GM12878 (cell line): ENCODE measurements around the gene NTM. TPM values are rescaled to one million over a fixed set of nuclear protein-coding genes. Genes with fewer than 3 reads are reported as not detected.

Experiments
- ATAC-seq: fragments of 200-7000 bp; cut with Tn5 transposase; 3 replicates; pipeline ENCODE4 v1.9.1; 2020; ENCODE audit warnings: mild to moderate bottlenecking, moderate library complexity
- BruUV-seq: library from RNA; stranded (reverse); fragments of 400-500 nt; replicated peaks from 2 replicates; lab custom pipeline; 2021; lab: Mats Ljungman, UMichigan
- CTCF ChIA-PET: fragments of 300-600 bp; sonication (Branson Sonifier 250); formaldehyde crosslinking; extraction: SDS; loops from one replicate; lab custom pipeline; 2021; ENCODE audit warnings: inconsistent platforms; lab: Yijun Ruan, JAX
- POLR2A ChIA-PET: fragments of 350-600 bp; formaldehyde crosslinking; extraction: SDS; loops from one replicate; lab custom pipeline; 2021; ENCODE audit warnings: inconsistent platforms; lab: Charles Lee
- RAD21 ChIA-PET: fragments of 300-600 bp; sonication (Branson Sonifier 250); formaldehyde crosslinking; loops from one replicate; lab custom pipeline; 2023; ENCODE audit warnings: antibody characterized with exemption; ENCODE audit not compliant: unreplicated experiment; lab: Charles Lee
- SMC1A ChIA-PET: fragments of 300-600 bp; sonication (Branson Sonifier 250); formaldehyde crosslinking; loops from one replicate; lab custom pipeline; 2023; ENCODE audit not compliant: unreplicated experiment, uncharacterized antibody; lab: Charles Lee
- DNase-seq: peaks from one replicate; pipeline ENCODE4 v3.0.0-alpha.2; 2011; ENCODE audit warnings: low read depth, low spot score
- FAIRE-seq: peaks from 3 replicates; lab custom pipeline; 2011; peaks lifted over from hg19 to GRCh38; lab: Jason Lieb, UNC
- H2AFZ ChIP-seq: 2 replicates; pipeline ENCODE4 v1.6.0; 2011; ENCODE audit warnings: low read depth, low read length, control low read depth; ENCODE audit not compliant: control insufficient read depth
- H3K27ac ChIP-seq: 2 replicates; pipeline ENCODE4 v1.5.1; 2011; ENCODE audit warnings: control low read depth; ENCODE audit not compliant: control insufficient read depth, insufficient read depth
- H3K27me3 ChIP-seq, 2 experiments: replicated peaks in 1 of 2; 2 replicates each; pipeline versions ENCODE4 v1.6.0 to v1.6.1; 2011; ENCODE audit warnings: low read length in 1 of 2; ENCODE audit not compliant: control insufficient read depth in 2 of 2, insufficient read depth in 2 of 2
- H3K36me3 ChIP-seq, 2 experiments: 2 replicates each; pipeline ENCODE4 v1.5.1; 2011; ENCODE audit warnings: low read length in 1 of 2; ENCODE audit not compliant: control insufficient read depth in 2 of 2, insufficient read depth in 2 of 2
- H3K4me1 ChIP-seq: 2 replicates; pipeline ENCODE4 v1.6.1; 2011; ENCODE audit warnings: mild to moderate bottlenecking, low read length, moderate library complexity, mixed read lengths; ENCODE audit not compliant: control insufficient read depth, insufficient read depth
- H3K4me2 ChIP-seq: 2 replicates; pipeline ENCODE4 v1.6.0; 2011; ENCODE audit warnings: control low read depth; ENCODE audit not compliant: control insufficient read depth, insufficient read depth
- H3K4me3 ChIP-seq: fragments of 200-600 bp; sonication (generic); 2 replicates; pipeline ENCODE4 v1.5.1; 2016
- H3K79me2 ChIP-seq: 2 replicates; pipeline ENCODE4 v1.6.0; 2011; ENCODE audit warnings: low read length; ENCODE audit not compliant: control insufficient read depth, insufficient read depth
- H3K9ac ChIP-seq: 2 replicates; pipeline ENCODE4 v1.8.0; 2011; ENCODE audit warnings: low read length, control low read depth, mixed read lengths; ENCODE audit not compliant: control insufficient read depth, insufficient read depth
- H3K9me3 ChIP-seq: replicated peaks from 3 replicates; pipeline ENCODE4 v1.5.1; 2011; ENCODE audit warnings: mild to moderate bottlenecking, low read length; ENCODE audit not compliant: control insufficient read depth, insufficient read depth
- H4K20me1 ChIP-seq: 2 replicates; pipeline ENCODE4 v1.6.0; 2011; ENCODE audit not compliant: control insufficient read depth, insufficient read depth
- BCL11A ChIP-seq: IDR thresholded peaks from 2 replicates; pipeline ENCODE4 v1.6.1; 2011; ENCODE audit warnings: low read depth, low read length
- EGR1 ChIP-seq, 2 experiments: IDR thresholded peaks; 1 replicate in 1 of 2; 2 replicates in 1 of 2; pipeline ENCODE4 v1.6.1; 2011 to 2012; ENCODE audit warnings: low read depth in 2 of 2, low read length in 2 of 2, borderline replicate concordance in 1 of 2, mild to moderate bottlenecking in 1 of 2, moderate library complexity in 1 of 2
- LARP7 ChIP-seq: fragments of 450-650 bp; IDR thresholded peaks from 2 replicates; pipeline ENCODE4 v1.6.1; 2017; ENCODE audit warnings: mild to moderate bottlenecking
- POLR2A ChIP-seq: IDR thresholded peaks from 2 replicates; pipeline ENCODE4 v1.6.1; 2011; ENCODE audit warnings: low read depth, mild to moderate bottlenecking, low read length
- SIN3A ChIP-seq: IDR thresholded peaks from 2 replicates; pipeline ENCODE4 v1.6.1; 2012; ENCODE audit warnings: low read depth, low read length, improper control_type of control experiment
- SREBF1 ChIP-seq: IDR thresholded peaks from 2 replicates; pipeline ENCODE4 v1.6.1; 2012; ENCODE audit warnings: mild to moderate bottlenecking, low read length
- ZNF207 ChIP-seq: fragments of 450-650 bp; IDR thresholded peaks from 2 replicates; pipeline ENCODE4 v1.6.1; 2014; ENCODE audit warnings: antibody characterized with exemption, mild to moderate bottlenecking, borderline replicate concordance
- ZZZ3 ChIP-seq: IDR thresholded peaks from 2 replicates; pipeline ENCODE4 v1.6.1; 2011; ENCODE audit warnings: low read depth; ENCODE audit not compliant: control insufficient read depth, insufficient read length
- WGBS: methylation state at CpG from one replicate; pipeline ENCODE4 v1.1.6; 2016; ENCODE audit warnings: low lambda C conversion rate; ENCODE audit not compliant: insufficient replicate concordance, insufficient coverage; ENCODE audit errors: missing lambda C conversion rate; 5-methylcytosine and 5-hydroxymethylcytosine counted together
- in situ Hi-C: fragments of 300-500 bp; cut with MboI; formaldehyde crosslinking; loops from 9 replicates; pipeline ENCODE4 v1.14.3; 2018; ENCODE audit warnings: mixed read lengths
- intact Hi-C: fragments of 100-400 bp; cut with micrococcal nuclease; formaldehyde crosslinking; loops from one replicate; pipeline ENCODE4 v1.14.2; 2022; ENCODE audit not compliant: unreplicated experiment
- polyA plus RNA-seq, 11 experiments: library from polyadenylated mRNA; depleted of rRNA in 4 of 11; unstranded in 6 of 11; stranded (reverse) in 5 of 11; fragments of >200 nt; fragmentation: Nextera tagmentation in 4 of 11; fragmentation: Illumina TruSeq in 1 of 11; extraction: Ambion mirVana in 4 of 11; extraction: Trizol in 1 of 11; gene quantifications; 1 replicate in 1 of 11; 2 replicates in 10 of 11; pipeline versions ENCODE4 v1.2.1 to v1.2.3, GENCODE V29; 2011 to 2016; ENCODE audit warnings: inconsistent platforms in 2 of 11, missing spikeins in 2 of 11, low read depth in 1 of 11
- total RNA-seq, 4 experiments: library from RNA; depleted of rRNA in 3 of 4; stranded (reverse); fragments of >200 nt in 3 of 4; fragmentation: Illumina TruSeq in 1 of 4; extraction: Trizol in 1 of 4; gene quantifications; 2 replicates each; pipeline versions ENCODE4 v1.2.1 to v1.2.3, GENCODE V29; 2013 to 2021
- TF ChIP-seq, protein P1 (sequence below): IDR thresholded peaks from 2 replicates; pipeline ENCODE4 v1.6.1; 2012; ENCODE audit warnings: low read depth, low read length, improper control_type of control experiment
- TF ChIP-seq, protein P2 (sequence below): IDR thresholded peaks from 2 replicates; pipeline ENCODE4 v1.6.1; 2011; ENCODE audit warnings: mild to moderate bottlenecking, low read depth, low read length, moderate library complexity; ENCODE audit not compliant: insufficient replicate concordance

Gene NTM
- total and polyA plus RNA-seq, 10 of the 15 experiments (the other 5 are each of a cell fraction or from before 2014, with no cell fraction given): not detected

- no peaks in the 10 kb centered on the region for H3K9me3 ChIP-seq
- TF ChIP-seq SREBF1 (no peak), ZNF207 (no peak), POLR2A (no peak), SIN3A (no peak), EGR1 (IDR thresholded peaks at IDR 0.05; ENCODE audit: borderline replicate concordance in 1 of 2, low read depth in 2 of 2, low read length in 2 of 2) (no peak), LARP7 (no peak), ZZZ3 (no peak), BCL11A (no peak)
- TF ChIP-seq, protein P1, sequence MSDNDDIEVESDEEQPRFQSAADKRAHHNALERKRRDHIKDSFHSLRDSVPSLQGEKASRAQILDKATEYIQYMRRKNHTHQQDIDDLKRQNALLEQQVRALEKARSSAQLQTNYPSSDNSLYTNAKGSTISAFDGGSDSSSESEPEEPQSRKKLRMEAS: no peak
- TF ChIP-seq, protein P2, sequence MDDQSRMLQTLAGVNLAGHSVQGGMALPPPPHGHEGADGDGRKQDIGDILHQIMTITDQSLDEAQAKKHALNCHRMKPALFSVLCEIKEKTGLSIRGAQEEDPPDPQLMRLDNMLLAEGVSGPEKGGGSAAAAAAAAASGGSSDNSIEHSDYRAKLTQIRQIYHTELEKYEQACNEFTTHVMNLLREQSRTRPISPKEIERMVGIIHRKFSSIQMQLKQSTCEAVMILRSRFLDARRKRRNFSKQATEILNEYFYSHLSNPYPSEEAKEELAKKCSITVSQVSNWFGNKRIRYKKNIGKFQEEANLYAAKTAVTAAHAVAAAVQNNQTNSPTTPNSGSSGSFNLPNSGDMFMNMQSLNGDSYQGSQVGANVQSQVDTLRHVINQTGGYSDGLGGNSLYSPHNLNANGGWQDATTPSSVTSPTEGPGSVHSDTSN: no peak
- ChIA-PET RAD21 (interaction anchor here (0.6 kb wide), 1 partner anchor 96 kb away, joined by 3 read pairs; no protein-coding TSS in a partner anchor), POLR2A (no interaction called here), CTCF (no interaction called here), SMC1A (no interaction called here)
- no peaks in the 10 kb centered on the region for H4K20me1 ChIP-seq
- H3K79me2 ChIP-seq: no peaks in the 10 kb centered on the region
- in situ Hi-C loops: no loop called here
- intact Hi-C loops: no loop called here
- no peak overlapping the region for H3K9ac ChIP-seq
- H3K4me1 ChIP-seq: no peaks in the 10 kb centered on the region
- no peak overlapping the region for H3K4me3 ChIP-seq
- peaks cover 0 to 13% of the 10 kb centered on the region in 2 experiments; a peak in 2 of 4 replicates for H3K27me3 ChIP-seq
- no peak overlapping the region for H3K4me2 ChIP-seq
- no peaks in the 10 kb centered on the region for H3K36me3 ChIP-seq
- no peak overlapping the region for H3K27ac ChIP-seq
- 47% methylated on average over 16 of the region's 17 CpGs for WGBS
- no peak for FAIRE-seq
- DNase-seq: no peak
- no TSS peak for BruUV-seq
- no peak for ATAC-seq
- H2AFZ ChIP-seq: no peak overlapping the region
Observed at GRCh38 chr11:132256528-132257279, 886.3 kb downstream of the NTM start.
